DND-41 (cell line): ENCODE results near the gene KASH5.

ENCODE experiments used
- ATAC-seq: fragments of 200-7000 bp; cut with Tn5 transposase; 3 replicates; pipeline ENCODE4 v1.9.1; 2021; ENCODE audit warnings: low read depth; ENCODE audit not compliant: insufficient read depth
- DNase-seq: peaks from one replicate; pipeline ENCODE4 v3.0.0-alpha.2; 2020
- H2AFZ ChIP-seq: 2 replicates; pipeline ENCODE4 v1.6.0; 2012; ENCODE audit warnings: low read depth, low read length
- H3K27ac ChIP-seq: 2 replicates; pipeline ENCODE4 v1.5.1; 2012; ENCODE audit warnings: low read length, inconsistent platforms
- H3K27me3 ChIP-seq: fragments of 200-600 bp; sonication (generic); 2 replicates; pipeline ENCODE4 v1.6.0; 2012; ENCODE audit warnings: low read length, mild to moderate bottlenecking, inconsistent platforms; ENCODE audit not compliant: insufficient read depth, poor library complexity
- H3K36me3 ChIP-seq: 2 replicates; pipeline ENCODE4 v1.5.1; 2012; ENCODE audit warnings: low read length, inconsistent platforms; ENCODE audit not compliant: insufficient read depth
- H3K4me1 ChIP-seq: 2 replicates; pipeline ENCODE4 v1.5.1; 2012; ENCODE audit warnings: mild to moderate bottlenecking, low read length; ENCODE audit not compliant: insufficient read depth
- H3K4me2 ChIP-seq: 2 replicates; pipeline ENCODE4 v1.6.0; 2012; ENCODE audit warnings: mild to moderate bottlenecking, moderate library complexity, low read length, inconsistent platforms; ENCODE audit not compliant: insufficient read depth
- H3K4me3 ChIP-seq, 2 experiments: fragments of 200-600 bp in 1 of 2; shearing (Covaris generic) in 1 of 2; 2 replicates each; pipeline ENCODE4 v1.5.1; 2012 to 2016; ENCODE audit warnings: inconsistent platforms in 2 of 2, low read length in 2 of 2, mild to moderate bottlenecking in 2 of 2, low read depth in 1 of 2, moderate library complexity in 1 of 2
- H3K79me2 ChIP-seq: 2 replicates; pipeline ENCODE4 v1.6.0; 2012; ENCODE audit warnings: low read length, inconsistent platforms; ENCODE audit not compliant: insufficient read depth
- H3K9ac ChIP-seq: 2 replicates; pipeline ENCODE4 v1.6.0; 2012; ENCODE audit warnings: low read depth, mild to moderate bottlenecking, inconsistent platforms, low read length, moderate library complexity
- H3K9me3 ChIP-seq: 2 replicates; pipeline ENCODE4 v1.5.1; 2012; ENCODE audit warnings: low read length, moderate library complexity, mild to moderate bottlenecking, inconsistent platforms; ENCODE audit not compliant: insufficient read depth, severe bottlenecking
- H4K20me1 ChIP-seq: 2 replicates; pipeline ENCODE4 v1.6.0; 2012; ENCODE audit warnings: low read length; ENCODE audit not compliant: insufficient read depth
- CTCF ChIP-seq: IDR thresholded peaks from 2 replicates; pipeline ENCODE4 v1.5.1; 2012; ENCODE audit warnings: borderline replicate concordance, low read length, moderate library complexity, mild to moderate bottlenecking; ENCODE audit not compliant: poor library complexity, severe bottlenecking; ENCODE audit errors: extremely low read depth
- EZH2 ChIP-seq: IDR thresholded peaks from 3 replicates; pipeline ENCODE4 v1.6.1; 2012; ENCODE audit warnings: borderline replicate concordance, low read depth, mild to moderate bottlenecking, moderate library complexity, low read length, inconsistent platforms; ENCODE audit not compliant: severe bottlenecking

KASH5 gene

GRCh38 chr19:49418511-49418910 lies 30.5 kb downstream of the KASH5 start:
- H3K36me3 ChIP-seq = no peaks in the 10 kb centered on the region
- H3K79me2 ChIP-seq = no peaks in the 10 kb centered on the region
- H3K4me3 ChIP-seq = no peak overlapping the region
- no peak for DNase-seq
- no peak for ATAC-seq
- H3K9me3 ChIP-seq = no peaks in the 10 kb centered on the region
- H2AFZ ChIP-seq = no peak overlapping the region
- H3K9ac ChIP-seq = no peak overlapping the region
- no peak overlapping the region for H3K4me2 ChIP-seq
- TF ChIP-seq CTCF (no peak), EZH2 (no peak)
- peaks cover under 1% of the 10 kb centered on the region; the same call in 1 of the 2 replicates for H3K4me1 ChIP-seq
- H3K27me3 ChIP-seq = peaks cover 10% of the 10 kb centered on the region
- no peaks in the 10 kb centered on the region for H4K20me1 ChIP-seq
- H3K27ac ChIP-seq = no peak overlapping the region

- H3K27ac ChIP-seq = no peak overlapping the region
- H3K9ac ChIP-seq = no peak overlapping the region
- TF ChIP-seq EZH2 = no peak
- TF ChIP-seq CTCF = no peak
- no peaks in the 10 kb centered on the region for H3K79me2 ChIP-seq
- no peak overlapping the region for H3K4me2 ChIP-seq
- H3K36me3 ChIP-seq = no peaks in the 10 kb centered on the region
- no peak overlapping the region for H3K4me3 ChIP-seq
- H4K20me1 ChIP-seq = no peaks in the 10 kb centered on the region
- peaks cover 7% of the 10 kb centered on the region; the same call in 1 of the 2 replicates for H3K4me1 ChIP-seq
- H3K27me3 ChIP-seq = peaks cover 10% of the 10 kb centered on the region
- no peak for DNase-seq
- ATAC-seq = no peak
- H2AFZ ChIP-seq = no peak overlapping the region
- H3K9me3 ChIP-seq = no peaks in the 10 kb centered on the region
Measured at GRCh38 chr19:49419173-49419572, 31.1 kb downstream of the KASH5 start.

- no peak for DNase-seq
- H3K36me3 ChIP-seq = no peaks in the 10 kb centered on the region
- no peak overlapping the region for H3K27ac ChIP-seq
- no peaks in the 10 kb centered on the region for H4K20me1 ChIP-seq
- H3K4me2 ChIP-seq = no peak overlapping the region
- H3K4me3 ChIP-seq = no peak overlapping the region
- H3K27me3 ChIP-seq = peaks cover 10% of the 10 kb centered on the region
- no peak overlapping the region for H2AFZ ChIP-seq
- no peaks in the 10 kb centered on the region for H3K9me3 ChIP-seq
- no peak overlapping the region for H3K9ac ChIP-seq
- H3K79me2 ChIP-seq = no peaks in the 10 kb centered on the region
- peaks cover 7% of the 10 kb centered on the region; the same call in 1 of the 2 replicates for H3K4me1 ChIP-seq
- no peak for TF ChIP-seq EZH2
- no peak for TF ChIP-seq CTCF
- ATAC-seq = no peak
Measured at GRCh38 chr19:49420227-49420626, 32.2 kb downstream of the KASH5 start.
